NCI-H2196 (cell line): ENCODE measurements around the gene PRKG2.

Source experiments
- DNase-seq: peaks from one replicate; lab custom pipeline; 2025; ENCODE audit not compliant: unreplicated experiment; lab: John Stamatoyannopoulos, UW

PRKG2 gene

DNA sequence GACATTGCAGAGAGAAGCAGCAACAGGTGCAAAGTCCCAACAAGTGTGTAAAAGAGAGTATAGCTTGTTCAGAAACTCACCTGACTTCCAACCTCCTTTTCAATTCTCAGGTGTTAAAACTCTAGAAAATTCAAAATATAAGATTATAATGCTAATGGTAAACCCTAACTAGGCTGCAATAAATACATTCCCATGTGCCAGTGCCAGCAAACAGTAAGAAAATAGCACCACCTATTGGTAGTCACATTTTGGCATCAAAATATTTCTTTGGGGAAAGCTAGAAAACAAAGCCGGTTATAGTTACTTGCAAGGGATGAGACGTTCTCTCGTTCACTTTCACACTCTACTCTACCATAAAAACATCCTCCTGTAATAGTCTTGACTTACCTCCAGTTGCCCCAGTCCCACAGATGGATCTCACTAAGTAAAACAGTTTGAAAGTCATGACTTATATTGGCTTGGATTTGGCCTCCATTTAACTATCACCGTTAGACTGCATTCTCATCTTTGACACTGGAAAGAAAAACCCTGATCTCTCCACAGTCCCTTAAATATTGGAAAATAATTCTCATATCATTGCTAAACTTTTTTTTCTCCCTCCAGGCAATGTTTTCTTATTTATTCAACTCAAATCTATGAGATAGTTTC, 174.9 kb downstream of the PRKG2 start:
- DNase-seq, result peak; percentile 2

DNA sequence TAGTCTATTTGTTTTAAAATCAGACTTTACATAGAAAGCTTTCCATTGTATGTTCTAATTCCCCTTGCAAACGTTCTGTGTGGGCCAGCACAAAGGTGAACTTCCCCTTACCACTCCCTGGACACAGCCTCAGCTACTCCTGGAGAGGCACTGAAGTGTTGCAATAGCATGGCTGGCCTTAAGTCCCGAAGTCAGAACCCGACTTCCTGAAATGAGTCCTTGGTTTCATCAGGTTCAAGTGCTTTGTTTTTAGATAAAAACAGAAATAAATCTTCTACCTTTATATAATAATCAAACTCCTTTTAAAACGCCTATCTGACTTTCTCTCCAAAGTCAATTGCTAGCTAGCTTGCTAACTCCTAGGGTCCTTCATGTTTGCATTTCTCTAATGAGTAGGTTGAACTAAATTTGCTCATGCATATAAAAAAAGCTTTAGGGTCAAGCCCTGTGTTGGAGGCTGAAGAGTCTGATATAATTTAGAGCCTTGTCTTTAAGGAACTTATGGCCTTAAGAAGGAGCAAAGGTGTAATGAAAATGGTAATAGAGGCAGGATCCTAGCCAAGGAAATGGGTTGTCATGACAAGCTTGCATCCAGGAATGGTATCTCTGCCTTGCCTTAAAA, 175.6 kb downstream of the PRKG2 start:
- no peak for DNase-seq

DNA sequence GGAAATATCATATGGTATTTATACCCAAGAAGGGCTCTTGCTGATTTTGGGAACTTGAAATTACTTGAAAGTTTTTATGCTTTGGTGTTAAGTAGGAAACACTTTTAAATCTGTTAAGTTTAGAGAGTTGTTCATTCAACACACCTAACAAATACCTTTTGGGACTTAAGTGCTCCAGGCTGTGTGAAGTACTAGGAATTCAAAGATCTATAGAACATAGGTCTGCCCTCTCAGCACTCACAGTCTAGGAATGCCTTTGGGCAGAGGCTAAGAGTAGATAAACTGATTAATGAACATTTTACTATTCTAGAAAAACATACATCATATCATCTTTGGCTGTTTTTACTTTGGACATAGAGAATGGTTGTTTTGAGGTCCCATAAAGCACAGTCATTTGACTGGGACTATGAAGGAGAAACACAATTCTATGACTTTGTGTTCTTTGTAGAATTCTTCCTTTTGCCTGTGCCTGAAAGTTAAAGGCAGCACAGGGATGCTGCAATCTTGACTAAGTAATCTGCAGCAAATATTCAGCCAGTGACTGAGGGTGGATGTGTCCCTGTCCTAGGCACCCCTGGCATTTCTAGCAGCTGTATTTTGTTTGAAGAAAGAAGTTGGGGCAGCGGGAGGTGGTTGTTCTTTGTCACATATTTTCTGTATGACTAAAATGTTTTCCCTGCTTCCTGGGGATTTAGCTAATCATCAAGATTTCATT, 176.2 kb downstream of the PRKG2 start:
- DNase-seq, result no peak
